ENCODE results near the gene NCR3LG1.

The NCR3LG1 gene

GRCh38 chr11:17400048-17400775, 48.6 kb downstream of the NCR3LG1 start:
- H3K27me3 ChIP-seq: no peaks in the 10 kb centered on the region
- TF ChIP-seq CTCF (IDR thresholded peaks at IDR 0.05): no peak
- DNase-seq: no peak
- H3K36me3 ChIP-seq: no peaks in the 10 kb centered on the region
- H3K4me1 ChIP-seq: peaks cover 0 to 3% (median 2%) of the 10 kb centered on the region in 4 donors
- no peak overlapping the region for H3K4me3 ChIP-seq
- intact Hi-C loops (cut with DNase I; ENCODE audit: low total_unique reads): no loop called here
- no peak overlapping the region for H3K27ac ChIP-seq
- H3K9me3 ChIP-seq: no peaks in the 10 kb centered on the region

- Histone ChIP-seq H3K4me3 (no peak overlapping the region), H3K9me3 (no peaks in the 10 kb centered on the region), H3K4me1 (peaks cover 0 to 14% (median 13%) of the 10 kb centered on the region in 4 donors), H3K27ac (no peak overlapping the region), H3K36me3 (no peaks in the 10 kb centered on the region), H3K27me3 (no peaks in the 10 kb centered on the region)
- no peak for DNase-seq
- no peak for TF ChIP-seq CTCF (IDR thresholded peaks at IDR 0.05)
- intact Hi-C loops (cut with DNase I; ENCODE audit: low total_unique reads): no loop called here
Observed at GRCh38 chr11:17401316-17401715, 49.7 kb downstream of the NCR3LG1 start.

- H3K4me1 ChIP-seq: peaks cover 0 to 20% (median 18%) of the 10 kb centered on the region in 4 donors
- H3K9me3 ChIP-seq: no peaks in the 10 kb centered on the region
- no peak for TF ChIP-seq CTCF (IDR thresholded peaks at IDR 0.05)
- no peak for DNase-seq
- H3K27me3 ChIP-seq: no peaks in the 10 kb centered on the region
- intact Hi-C loops (cut with DNase I; ENCODE audit: low total_unique reads): no loop called here
- H3K4me3 ChIP-seq: no peak overlapping the region
- H3K27ac ChIP-seq: no peak overlapping the region
- no peaks in the 10 kb centered on the region for H3K36me3 ChIP-seq
Observed at GRCh38 chr11:17401841-17402240, 50.2 kb downstream of the NCR3LG1 start.

- Histone ChIP-seq H3K27me3 (no peaks in the 10 kb centered on the region), H3K36me3 (no peaks in the 10 kb centered on the region), H3K27ac (no peak overlapping the region), H3K9me3 (no peaks in the 10 kb centered on the region), H3K4me1 (peaks cover 0 to 22% (median 19%) of the 10 kb centered on the region in 4 donors), H3K4me3 (no peak overlapping the region)
- no peak for DNase-seq
- TF ChIP-seq CTCF (IDR thresholded peaks at IDR 0.05): no peak
- intact Hi-C loops (cut with DNase I; ENCODE audit: low total_unique reads): no loop called here
Observed at GRCh38 chr11:17402486-17402885, 50.9 kb downstream of the NCR3LG1 start.

- DNase-seq: no peak
- Histone ChIP-seq H3K27me3 (no peaks in the 10 kb centered on the region), H3K36me3 (no peaks in the 10 kb centered on the region), H3K9me3 (no peaks in the 10 kb centered on the region), H3K4me1 (peaks cover 0 to 22% (median 19%) of the 10 kb centered on the region in 4 donors), H3K4me3 (no peak overlapping the region), H3K27ac (peak overlapping the region in 1 of 2 donors; percentile 62)
- TF ChIP-seq CTCF (IDR thresholded peaks at IDR 0.05): no peak
- intact Hi-C loops (cut with DNase I; ENCODE audit: low total_unique reads): no loop called here
Observed at GRCh38 chr11:17403980-17404759, 52.6 kb downstream of the NCR3LG1 start.

All from tibial artery (tissue), 4 donors.